Activated T-helper 9 cell treated with anti-CD3 and anti-CD28 coated beads, Interleukin-2, amount 50 U/mL, for 16 hours (primary cell): Measurements from ENCODE around the gene CAPN7.

Experiments
- DNase-seq: peaks from one replicate; pipeline ENCODE4 v3.0.0-alpha.2; 2020; ENCODE audit warnings: low read depth

The CAPN7 gene

GRCh38 chr3:15298504-15298903, 92.5 kb downstream of the CAPN7 start:
- no peak for DNase-seq

- DNase-seq: no peak
Measured at GRCh38 chr3:15299036-15299435, 93.0 kb downstream of the CAPN7 start.

GRCh38 chr3:15300323-15301078, 94.5 kb downstream of the CAPN7 start:
- no peak for DNase-seq

- DNase-seq: no peak
Measured at GRCh38 chr3:15301761-15302160, 95.7 kb downstream of the CAPN7 start.
